ENCODE results near the gene CASP6. TPM values are rescaled to one million over a fixed set of nuclear protein-coding genes. Genes with fewer than 3 reads are reported as not detected.

The CASP6 gene
- total RNA-seq, 1 donor from 2014 or later = 22.5 TPM

GRCh38 chr4:109676886-109677285 lies 26.4 kb downstream of the CASP6 start:
- H3K4me3 ChIP-seq = no peak overlapping the region
- intact Hi-C loops (cut with DNase I) = no loop called here
- H3K4me1 ChIP-seq = no peaks in the 10 kb centered on the region
- no peaks in the 10 kb centered on the region for H3K9me3 ChIP-seq
- DNase-seq (no peak), ATAC-seq (no peak)
- no peaks in the 10 kb centered on the region for H3K27me3 ChIP-seq (ENCODE audit: low read depth)
- H3K36me3 ChIP-seq = peaks cover 3% of the 10 kb centered on the region
- TF ChIP-seq, protein P1, sequence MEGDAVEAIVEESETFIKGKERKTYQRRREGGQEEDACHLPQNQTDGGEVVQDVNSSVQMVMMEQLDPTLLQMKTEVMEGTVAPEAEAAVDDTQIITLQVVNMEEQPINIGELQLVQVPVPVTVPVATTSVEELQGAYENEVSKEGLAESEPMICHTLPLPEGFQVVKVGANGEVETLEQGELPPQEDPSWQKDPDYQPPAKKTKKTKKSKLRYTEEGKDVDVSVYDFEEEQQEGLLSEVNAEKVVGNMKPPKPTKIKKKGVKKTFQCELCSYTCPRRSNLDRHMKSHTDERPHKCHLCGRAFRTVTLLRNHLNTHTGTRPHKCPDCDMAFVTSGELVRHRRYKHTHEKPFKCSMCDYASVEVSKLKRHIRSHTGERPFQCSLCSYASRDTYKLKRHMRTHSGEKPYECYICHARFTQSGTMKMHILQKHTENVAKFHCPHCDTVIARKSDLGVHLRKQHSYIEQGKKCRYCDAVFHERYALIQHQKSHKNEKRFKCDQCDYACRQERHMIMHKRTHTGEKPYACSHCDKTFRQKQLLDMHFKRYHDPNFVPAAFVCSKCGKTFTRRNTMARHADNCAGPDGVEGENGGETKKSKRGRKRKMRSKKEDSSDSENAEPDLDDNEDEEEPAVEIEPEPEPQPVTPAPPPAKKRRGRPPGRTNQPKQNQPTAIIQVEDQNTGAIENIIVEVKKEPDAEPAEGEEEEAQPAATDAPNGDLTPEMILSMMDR (IDR thresholded peaks at IDR 0.05) = peak; percentile 9
- no peak overlapping the region for H3K27ac ChIP-seq

GRCh38 chr4:109675843-109676242 lies 27.4 kb downstream of the CASP6 start:
- DNase-seq = no peak
- no peak for ATAC-seq
- Histone ChIP-seq H3K27me3 (ENCODE audit: low read depth) (no peaks in the 10 kb centered on the region), H3K27ac (no peak overlapping the region), H3K36me3 (no peaks in the 10 kb centered on the region), H3K9me3 (peaks cover 3% of the 10 kb centered on the region), H3K4me3 (no peak overlapping the region), H3K4me1 (no peaks in the 10 kb centered on the region)
- TF ChIP-seq, protein P1 (IDR thresholded peaks at IDR 0.05) = no peak
- intact Hi-C loops (cut with DNase I) = no loop called here

- Histone ChIP-seq H3K27me3 (ENCODE audit: low read depth) (no peaks in the 10 kb centered on the region), H3K27ac (no peak overlapping the region), H3K4me1 (no peaks in the 10 kb centered on the region), H3K36me3 (no peaks in the 10 kb centered on the region), H3K4me3 (no peak overlapping the region), H3K9me3 (peaks cover 6% of the 10 kb centered on the region)
- intact Hi-C loops (cut with DNase I) = no loop called here
- TF ChIP-seq, protein P1 (IDR thresholded peaks at IDR 0.05) = no peak
- ATAC-seq (peak in 1 of 2 donors; percentile 42), DNase-seq (no peak)
Measured at GRCh38 chr4:109675181-109675580, 28.1 kb downstream of the CASP6 start.

- Histone ChIP-seq H3K36me3 (no peaks in the 10 kb centered on the region), H3K4me1 (no peaks in the 10 kb centered on the region), H3K27me3 (ENCODE audit: low read depth) (no peaks in the 10 kb centered on the region), H3K9me3 (peaks cover 6% of the 10 kb centered on the region), H3K27ac (no peak overlapping the region), H3K4me3 (no peak overlapping the region)
- ATAC-seq = no peak
- no peak for DNase-seq
- intact Hi-C loops (cut with DNase I) = no loop called here
- TF ChIP-seq, protein P1 (IDR thresholded peaks at IDR 0.05) = no peak
Measured at GRCh38 chr4:109673303-109673702, 29.9 kb downstream of the CASP6 start.

GRCh38 chr4:109672169-109672930 lies 30.9 kb downstream of the CASP6 start:
- no peak for DNase-seq
- no peak for ATAC-seq
- Histone ChIP-seq H3K4me3 (no peak overlapping the region), H3K27me3 (ENCODE audit: low read depth) (no peaks in the 10 kb centered on the region), H3K27ac (no peak overlapping the region), H3K9me3 (peaks cover 6% of the 10 kb centered on the region), H3K36me3 (no peaks in the 10 kb centered on the region), H3K4me1 (no peaks in the 10 kb centered on the region)
- TF ChIP-seq, protein P1 (IDR thresholded peaks at IDR 0.05) = no peak
- intact Hi-C loops (cut with DNase I) = no loop called here

Measured in lower lobe of right lung (tissue), 2 donors.